GM12891 (cell line): Measurements from ENCODE around the gene CA10.

Source experiments
- POLR2A ChIP-seq: IDR thresholded peaks from 2 replicates; pipeline ENCODE4 v1.6.1; 2011; ENCODE audit warnings: low read depth, low read length, control low read depth
- POLR2AphosphoS5 ChIP-seq: IDR thresholded peaks from 2 replicates; pipeline ENCODE4 v1.6.1; 2011; ENCODE audit warnings: low read depth, low read length, control low read depth
- POU2F2 ChIP-seq: IDR thresholded peaks from 2 replicates; pipeline ENCODE4 v1.6.1; 2011; ENCODE audit warnings: low read depth, mild to moderate bottlenecking, control low read depth, low read length, moderate library complexity

DNA sequence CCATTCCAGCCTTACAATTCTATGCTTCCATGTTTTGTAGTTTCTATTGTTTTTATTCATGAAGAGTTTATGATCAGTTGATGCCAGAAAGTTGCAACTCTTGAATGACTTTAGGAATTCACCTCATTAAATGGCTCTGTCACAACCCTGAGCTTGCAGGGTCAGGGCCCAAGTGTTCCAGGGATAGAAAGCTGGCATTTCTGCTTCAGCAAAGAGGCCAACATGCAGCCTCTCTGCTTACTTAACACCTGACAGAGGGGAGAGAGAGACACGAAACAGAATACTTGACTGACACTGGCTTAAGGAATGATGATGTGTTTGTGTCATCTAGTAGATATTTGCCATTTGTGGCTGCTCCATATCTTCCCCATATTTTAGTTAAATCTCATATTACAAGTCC is 328.1 kb downstream of the CA10 start:
- TF ChIP-seq POLR2A = no peak
- no peak for TF ChIP-seq POLR2AphosphoS5
- no peak for TF ChIP-seq POU2F2
